Measurements from ENCODE around the gene DIABLO.

DNA sequence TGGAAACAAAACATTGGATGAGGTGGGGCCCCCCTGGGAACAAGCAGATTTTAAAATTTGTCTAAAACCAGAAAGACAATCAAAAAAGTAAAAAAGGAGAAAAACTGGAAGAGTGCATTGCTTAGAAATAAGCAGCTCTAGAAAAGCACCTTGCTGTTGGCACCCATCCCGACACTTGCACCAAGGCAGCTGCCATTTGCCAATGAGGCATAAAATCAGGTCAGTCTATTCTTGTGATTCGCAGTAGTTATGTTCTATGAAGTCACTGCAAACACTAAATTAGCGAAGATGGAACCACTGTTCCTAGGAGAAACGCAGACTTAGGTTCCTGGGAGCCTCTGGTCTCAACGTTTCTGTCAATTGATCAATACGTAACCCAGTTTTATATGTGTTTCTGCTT, 24.2 kb upstream of the DIABLO start:
- TF ChIP-seq, protein P1, sequence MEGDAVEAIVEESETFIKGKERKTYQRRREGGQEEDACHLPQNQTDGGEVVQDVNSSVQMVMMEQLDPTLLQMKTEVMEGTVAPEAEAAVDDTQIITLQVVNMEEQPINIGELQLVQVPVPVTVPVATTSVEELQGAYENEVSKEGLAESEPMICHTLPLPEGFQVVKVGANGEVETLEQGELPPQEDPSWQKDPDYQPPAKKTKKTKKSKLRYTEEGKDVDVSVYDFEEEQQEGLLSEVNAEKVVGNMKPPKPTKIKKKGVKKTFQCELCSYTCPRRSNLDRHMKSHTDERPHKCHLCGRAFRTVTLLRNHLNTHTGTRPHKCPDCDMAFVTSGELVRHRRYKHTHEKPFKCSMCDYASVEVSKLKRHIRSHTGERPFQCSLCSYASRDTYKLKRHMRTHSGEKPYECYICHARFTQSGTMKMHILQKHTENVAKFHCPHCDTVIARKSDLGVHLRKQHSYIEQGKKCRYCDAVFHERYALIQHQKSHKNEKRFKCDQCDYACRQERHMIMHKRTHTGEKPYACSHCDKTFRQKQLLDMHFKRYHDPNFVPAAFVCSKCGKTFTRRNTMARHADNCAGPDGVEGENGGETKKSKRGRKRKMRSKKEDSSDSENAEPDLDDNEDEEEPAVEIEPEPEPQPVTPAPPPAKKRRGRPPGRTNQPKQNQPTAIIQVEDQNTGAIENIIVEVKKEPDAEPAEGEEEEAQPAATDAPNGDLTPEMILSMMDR (conservative IDR thresholded peaks at IDR 0.05) = no peak
- TF ChIP-seq EZH2 (IDR thresholded peaks at IDR 0.05; ENCODE audit: low read depth) = no peak

Measured in PC-9 (cell line).